Stimulated activated CD4-positive, alpha-beta T cell treated with anti-CD3 and anti-CD28 coated beads, Interleukin-2, amount 100 ng/mL, for 48 hours (primary cell): ENCODE data around the gene PLOD1.
A peak's percentile ranks its signal among the peaks of the same experiment; 100 is the strongest.
"Not testable (repeated sequence)": the region's sequence is repeated elsewhere in the genome, so short reads cannot be mapped to it uniquely, and the experiment has no call there.

Experiments
- DNase-seq, 2 donors: peaks; one replicate each; pipeline ENCODE4 v3.0.0-alpha.2; 2020

Gene PLOD1

DNA sequence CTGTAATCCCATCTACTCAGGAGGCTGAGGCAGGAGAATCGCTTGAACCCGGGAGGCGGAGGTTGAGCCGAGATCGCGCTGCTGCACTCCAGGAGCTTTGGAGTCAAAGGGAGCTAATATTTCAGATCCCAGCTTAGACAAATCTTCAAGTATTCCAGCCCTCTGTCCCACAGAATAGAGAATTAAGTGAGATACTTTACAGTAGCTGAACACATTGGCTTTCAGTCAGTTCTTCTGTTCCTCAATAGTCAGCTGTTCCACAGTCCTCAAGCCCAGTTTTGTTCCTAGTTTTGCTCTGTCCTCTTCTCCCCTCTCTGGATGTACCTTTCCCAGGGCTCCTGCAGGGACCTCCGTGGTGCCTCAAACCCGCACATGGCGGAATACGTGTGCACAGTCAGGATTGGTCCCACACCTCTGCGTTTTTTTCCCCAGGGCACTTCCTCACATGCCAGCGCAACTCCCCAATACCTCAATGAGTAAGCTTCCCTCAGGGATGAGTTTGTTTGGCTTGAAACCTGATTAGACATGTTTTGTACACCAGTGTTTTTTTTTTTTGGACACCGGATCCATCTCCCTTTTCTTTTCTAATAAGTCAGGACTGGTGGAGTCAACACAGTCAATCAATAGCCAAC, 47.0 kb downstream of the PLOD1 start:
- no peak for DNase-seq

DNA sequence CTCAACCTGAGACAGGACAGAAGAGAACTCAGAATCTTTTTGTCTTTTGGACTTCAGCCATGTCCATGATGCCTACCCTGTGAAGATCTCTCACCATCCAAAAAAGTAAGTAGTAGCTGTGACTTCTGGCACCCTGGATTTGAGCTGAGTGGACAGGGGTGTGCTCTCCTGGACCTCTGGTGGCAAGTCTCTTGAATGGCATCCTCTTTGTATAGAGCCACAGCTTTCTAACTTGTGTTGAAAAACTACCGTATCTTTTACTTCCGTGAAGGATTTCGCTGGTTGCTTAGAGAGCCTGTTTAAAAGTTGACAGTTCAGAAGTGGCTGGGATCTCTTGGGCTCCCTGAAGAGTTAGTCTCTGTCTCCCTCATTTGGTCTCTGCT, 47.5 kb downstream of the PLOD1 start:
- no peak for DNase-seq

DNA sequence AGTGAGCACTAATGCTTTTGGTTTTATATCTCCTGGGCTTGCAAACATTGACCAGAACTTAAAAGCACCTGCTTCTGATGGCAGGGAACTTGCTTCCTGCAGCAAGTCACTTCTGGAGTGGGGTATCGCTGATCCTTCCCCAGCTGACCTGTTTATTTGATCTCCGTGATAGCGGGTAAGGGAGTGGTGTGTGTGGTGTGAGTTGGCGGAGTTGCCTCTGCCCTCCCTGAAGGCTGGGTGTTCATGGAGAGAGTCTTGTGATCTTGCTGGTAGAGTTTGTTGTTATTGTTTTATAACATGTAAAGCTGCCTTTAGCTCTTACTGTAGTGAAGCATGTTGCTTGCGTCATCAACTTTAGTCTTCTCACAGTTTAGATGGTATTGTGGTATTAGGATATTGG, 49.6 kb downstream of the PLOD1 start:
- no peak for DNase-seq

DNA sequence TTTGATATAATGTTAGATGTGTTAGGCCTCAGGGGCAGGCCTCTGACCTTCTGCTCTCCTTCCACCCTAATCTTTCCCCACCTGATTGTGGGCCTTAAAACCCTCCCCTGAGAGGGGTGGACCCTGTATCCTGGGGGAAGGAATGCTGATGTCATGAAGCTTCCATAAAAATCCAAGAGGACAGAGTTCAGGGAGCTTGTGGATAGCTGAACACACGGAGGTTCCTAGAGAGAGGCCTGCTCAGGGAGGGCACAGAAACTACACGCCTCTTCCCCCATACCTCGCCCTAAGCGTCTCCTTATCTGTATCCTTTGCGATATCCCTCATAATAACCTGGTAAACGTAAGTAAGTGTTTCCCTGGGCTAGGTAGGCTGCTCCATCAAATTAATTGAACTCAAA, 50.1 kb downstream of the PLOD1 start:
- no peak for DNase-seq

DNA sequence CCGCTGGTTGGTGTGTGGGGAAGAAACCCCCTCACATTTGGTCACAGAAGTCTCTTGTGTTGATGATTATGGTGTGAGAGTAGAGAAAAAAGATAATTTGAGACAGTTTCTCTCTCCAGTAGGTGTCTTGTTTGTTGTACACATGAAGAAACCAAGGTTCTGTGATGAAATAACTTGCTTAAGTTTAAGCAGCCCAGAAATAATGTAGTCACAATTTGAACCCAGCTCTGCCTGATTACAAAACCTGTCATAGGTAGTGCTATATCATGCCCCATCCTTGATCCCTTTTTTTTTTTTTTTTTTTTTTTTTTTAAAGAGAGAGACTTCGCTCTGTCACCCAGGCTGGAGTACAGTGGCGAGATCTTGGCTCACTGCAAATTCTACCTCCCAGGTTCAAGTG, 50.7 kb downstream of the PLOD1 start:
- DNase-seq: no peak

DNA sequence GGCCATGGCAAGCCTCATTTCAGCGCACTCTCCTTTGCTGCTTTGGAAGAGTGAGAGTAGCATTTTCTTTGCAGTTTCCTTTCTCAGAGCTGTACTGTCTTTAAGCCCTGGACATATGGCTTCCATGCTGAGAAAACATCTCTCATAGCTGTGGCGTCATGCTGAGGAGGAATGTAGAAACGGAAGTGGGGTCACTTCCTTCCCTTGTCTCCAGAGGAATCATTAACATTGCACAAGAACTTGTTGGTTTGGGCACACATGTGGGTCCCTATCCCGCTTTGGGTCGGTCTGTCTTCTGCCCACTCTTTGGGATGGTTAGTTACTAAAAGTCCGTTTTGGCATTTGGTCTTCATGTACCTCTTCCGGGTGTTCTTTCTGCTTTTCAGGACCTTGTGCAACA, 51.3 kb downstream of the PLOD1 start:
- no peak for DNase-seq

DNA sequence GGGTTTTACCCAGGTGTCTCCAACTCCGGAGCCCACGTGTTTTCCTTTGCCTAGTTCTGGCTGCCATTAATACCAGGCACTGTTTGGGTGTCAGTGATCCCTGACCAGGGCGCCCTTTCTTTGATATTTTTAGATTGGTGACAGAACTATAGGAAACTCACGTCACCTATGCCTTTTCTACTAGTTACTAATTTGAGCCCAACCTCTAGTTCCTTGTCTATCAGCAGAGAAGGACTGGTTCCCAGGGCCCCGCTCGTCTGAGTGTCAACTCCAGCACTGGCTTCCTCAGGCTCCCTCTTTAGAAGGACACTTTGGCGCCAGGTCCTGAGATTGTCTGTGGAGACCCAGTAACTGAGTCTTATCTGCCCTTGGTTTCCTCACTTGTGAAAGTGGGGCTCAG, 55.2 kb downstream of the PLOD1 start:
- DNase-seq: no peak

DNA sequence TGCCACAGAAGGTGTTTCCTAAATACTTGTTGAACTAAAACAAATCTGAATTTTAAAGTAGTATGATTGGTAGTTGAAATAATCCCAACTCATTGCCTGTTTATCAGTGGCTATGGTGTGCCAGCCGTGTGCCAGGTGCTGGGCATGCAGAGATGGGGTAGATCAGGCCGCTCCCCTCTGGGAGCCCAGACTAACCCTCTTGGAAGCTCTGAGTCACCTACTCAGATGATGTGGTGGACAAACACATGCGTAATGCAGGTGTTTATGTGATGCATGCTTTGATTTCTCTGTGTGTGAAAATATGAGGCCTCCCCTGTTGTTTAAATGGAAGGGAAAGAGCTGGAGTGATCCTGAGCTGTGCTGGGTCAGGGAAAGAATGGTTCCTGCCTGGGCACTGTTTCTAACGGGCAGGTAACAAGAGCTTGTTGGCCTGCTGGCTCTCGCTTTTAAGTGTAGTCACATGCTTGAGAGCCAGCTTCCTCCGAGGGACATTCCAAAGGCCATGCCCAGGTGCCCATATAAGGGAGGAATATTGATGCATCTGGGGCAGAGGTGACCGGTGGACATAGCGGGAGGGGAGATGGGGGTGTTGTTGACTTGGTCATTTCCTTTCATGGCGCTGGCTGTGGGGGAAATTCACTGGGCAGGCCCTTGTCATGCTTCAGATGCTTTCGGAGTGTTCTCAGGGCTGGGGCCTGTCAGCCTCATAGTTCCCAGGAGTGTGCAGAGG, 56.0 kb downstream of the PLOD1 start:
- no peak for DNase-seq

DNA sequence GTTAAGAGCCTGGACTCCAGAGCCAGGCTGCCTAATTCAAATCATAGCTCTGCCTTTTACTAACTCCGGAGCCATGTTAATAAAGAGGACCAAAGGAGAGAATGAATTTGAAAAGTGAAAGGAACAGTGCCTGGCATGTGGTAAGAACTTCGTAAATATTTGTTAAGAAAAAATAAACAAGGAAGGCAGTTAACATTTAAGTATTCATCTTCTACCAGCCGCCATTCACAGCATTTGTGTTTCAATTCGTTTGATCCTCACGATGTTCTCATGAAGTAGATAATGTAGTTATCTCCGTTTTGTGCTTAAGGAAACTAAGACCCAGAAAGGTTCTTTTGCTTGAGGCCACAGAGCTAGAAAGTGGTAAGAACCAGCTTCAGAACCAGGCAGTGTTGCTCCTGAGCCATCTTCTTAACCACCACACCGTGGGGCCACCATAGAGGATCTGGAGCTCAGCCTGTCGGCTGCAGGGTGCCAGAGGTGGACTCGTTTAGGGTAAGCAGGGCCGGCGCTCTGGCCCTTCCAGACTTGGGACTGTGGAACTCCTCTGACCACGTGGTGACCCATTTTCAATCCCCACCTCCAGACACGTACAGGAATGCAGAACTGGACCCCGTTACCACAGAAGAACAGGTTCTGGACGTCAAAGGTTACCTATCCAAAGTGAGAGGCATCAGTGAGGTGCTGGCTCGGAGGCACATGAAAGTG, 57.6 kb downstream of the PLOD1 start:
- no peak for DNase-seq

DNA sequence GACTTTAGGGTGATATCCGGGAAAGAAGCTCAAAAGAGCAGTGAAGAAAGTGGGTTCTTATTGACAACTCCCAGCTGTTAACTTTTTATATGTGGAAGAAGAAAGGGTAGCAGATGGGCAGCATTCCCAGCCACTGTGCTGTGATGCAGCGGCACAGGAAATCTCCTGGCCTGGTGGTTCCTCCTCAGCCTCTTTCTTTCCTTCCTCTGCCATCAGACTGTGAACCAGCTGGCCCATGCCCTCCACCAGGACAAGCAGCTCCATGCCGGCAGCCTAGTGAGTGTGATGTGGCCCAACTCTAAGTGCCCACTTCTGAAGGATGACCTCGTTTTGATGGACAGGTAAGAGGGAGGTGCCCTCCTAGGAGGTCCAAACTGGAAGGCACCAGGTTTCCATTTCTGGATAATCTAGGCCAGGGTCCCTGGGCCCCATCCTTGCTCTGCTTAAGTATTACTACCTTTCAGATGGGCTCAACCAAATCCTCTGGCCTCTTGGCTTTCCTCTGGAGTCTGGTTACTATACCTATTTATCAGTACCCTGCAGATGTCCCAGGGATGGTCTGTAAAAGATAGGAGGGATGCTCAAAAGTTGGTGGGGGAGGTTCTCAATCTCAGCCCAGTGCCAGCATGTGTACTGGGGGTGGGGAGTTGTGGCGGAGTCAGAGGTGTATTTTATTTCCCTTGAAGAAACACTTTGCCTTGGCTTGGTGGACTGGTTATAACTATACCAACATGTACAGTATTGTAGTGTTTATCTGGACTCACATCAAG, 62.7 kb downstream of the PLOD1 start:
- no peak for DNase-seq

DNA sequence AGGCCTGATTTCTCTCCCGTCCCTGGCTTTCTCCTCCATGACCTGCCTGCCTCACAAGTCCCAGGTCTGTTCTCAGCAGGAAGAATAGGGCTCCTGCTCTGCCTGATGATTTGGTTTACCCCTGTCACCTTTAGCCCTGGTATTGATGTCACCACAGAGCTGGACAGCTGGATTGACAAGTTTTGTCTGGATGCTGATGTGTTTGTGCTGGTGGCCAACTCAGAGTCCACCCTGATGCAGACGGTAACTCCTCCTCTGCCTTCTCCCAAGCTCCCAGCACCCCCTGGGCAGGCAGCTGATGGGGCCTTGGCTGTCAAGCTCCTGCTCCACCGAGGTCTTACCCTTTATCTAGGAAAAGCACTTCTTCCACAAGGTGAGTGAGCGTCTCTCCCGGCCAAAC, 64.1 kb downstream of the PLOD1 start:
- no peak for DNase-seq

DNA sequence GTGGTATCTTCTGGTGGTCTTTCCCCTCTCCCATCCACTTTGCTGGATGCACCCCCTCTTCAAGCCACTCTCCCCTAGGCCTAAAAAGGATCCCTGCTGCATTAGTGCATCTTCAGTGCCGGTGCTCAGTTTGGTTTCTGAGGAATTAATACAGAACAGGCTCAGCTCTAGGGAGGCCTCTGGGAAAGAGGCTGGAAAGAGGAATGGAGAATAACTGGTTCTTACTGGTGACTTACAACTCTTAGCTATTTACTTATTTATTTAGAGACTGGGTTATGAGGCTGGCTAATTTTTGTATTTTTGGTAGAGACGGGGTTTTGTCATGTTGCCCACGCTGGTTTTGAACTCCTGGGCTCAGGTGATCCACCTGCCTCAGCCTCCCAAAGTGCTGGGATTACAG, 64.7 kb downstream of the PLOD1 start:
- no peak for DNase-seq

DNA sequence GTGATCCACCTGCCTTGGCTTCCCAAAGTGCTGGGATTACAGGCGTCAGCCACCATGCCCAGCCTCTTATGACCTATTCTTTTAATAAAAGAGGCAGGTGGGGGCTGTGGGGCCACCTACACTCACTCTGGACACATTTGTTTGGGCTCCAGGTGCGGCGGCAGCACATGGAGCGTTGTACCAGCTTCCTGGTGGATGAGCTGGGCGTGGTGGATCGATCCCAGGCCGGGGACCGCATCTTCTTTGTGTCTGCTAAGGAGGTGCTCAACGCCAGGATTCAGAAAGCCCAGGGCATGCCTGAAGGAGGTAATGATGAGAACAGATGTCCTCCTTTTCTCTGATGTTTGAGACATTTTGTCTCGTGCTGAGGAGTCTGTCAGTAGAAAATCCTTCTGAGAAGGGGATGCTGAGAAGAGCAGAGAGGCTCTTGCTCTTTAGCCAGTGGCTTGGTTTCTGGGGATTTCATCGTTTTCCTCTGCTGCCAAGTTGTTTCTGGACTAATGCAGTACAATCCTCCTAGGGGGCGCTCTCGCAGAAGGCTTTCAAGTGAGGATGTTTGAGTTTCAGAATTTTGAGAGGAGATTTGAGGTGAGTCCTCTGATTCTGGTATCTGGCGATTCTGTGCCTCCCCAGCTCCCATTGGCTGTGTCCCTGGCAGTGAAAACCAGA, 66.9 kb downstream of the PLOD1 start:
- peak; percentile 64 for DNase-seq

DNA sequence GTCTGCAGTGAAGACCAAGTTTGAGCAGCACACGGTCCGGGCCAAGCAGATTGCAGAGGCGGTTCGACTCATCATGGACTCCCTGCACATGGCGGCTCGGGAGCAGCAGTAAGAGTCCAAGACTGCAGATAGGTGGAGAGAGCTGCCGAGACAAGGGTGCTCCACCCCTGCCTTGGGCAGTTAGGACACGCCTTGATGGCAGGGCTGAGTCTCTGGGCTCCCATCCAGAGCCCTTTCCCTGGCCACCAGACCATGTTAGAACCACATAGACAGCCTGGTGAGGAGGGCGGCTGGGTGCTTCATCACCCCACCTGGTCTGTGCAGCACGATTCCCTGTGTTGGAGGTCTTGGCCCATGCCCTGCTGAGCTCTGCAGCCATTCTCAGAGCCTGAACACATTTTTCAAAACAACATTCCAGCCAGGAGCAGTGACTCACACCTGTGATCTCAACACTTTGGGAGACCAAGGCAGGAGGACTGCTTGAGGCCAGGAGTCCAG, 67.5 kb downstream of the PLOD1 start:
- DNase-seq: no peak

DNA sequence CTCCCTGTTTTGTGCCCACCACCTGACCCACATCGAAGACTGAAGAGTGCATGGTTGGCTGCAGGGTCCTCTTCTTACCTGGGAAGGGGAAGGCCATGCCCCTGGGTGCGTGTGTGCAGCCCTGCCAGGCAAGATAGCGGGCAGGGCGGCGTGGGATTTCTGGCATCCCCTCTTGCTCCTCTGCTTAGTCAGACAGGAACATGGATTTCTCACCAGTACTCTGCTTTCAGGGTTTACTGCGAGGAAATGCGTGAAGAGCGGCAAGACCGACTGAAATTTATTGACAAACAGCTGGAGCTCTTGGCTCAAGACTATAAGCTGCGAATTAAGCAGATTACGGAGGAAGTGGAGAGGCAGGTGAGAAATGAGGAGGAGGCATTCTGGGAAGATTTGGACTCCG, 69.2 kb downstream of the PLOD1 start:
- no peak for DNase-seq

DNA sequence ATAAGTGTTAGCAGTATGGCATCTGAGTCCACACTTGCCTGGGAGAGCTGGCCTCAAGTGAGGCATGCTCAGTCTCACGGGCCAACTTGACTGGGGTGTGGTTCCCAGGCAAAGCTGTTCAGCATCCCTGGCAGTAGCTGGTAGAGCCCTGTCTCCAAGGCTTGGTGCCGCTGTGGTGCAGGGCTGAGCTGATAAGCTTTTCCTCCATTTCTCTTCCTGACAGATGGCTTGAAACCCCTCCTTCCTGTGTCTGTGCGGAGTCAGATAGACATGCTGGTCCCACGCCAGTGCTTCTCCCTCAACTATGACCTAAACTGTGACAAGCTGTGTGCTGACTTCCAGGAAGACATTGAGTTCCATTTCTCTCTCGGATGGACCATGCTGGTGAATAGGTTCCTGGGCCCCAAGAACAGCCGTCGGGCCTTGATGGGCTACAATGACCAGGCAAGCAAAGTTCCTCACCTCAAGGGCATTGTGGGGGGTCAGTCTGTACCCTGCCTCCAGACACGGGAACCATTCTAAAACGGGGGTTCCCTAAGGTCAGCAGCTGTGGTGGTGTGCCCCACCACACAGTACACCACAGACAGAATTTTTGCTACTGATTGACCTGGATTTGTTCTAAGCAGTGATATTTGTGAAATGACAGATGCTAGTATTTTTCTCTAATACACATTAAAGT, 71.1 kb downstream of the PLOD1 start:
- no peak for DNase-seq

DNA sequence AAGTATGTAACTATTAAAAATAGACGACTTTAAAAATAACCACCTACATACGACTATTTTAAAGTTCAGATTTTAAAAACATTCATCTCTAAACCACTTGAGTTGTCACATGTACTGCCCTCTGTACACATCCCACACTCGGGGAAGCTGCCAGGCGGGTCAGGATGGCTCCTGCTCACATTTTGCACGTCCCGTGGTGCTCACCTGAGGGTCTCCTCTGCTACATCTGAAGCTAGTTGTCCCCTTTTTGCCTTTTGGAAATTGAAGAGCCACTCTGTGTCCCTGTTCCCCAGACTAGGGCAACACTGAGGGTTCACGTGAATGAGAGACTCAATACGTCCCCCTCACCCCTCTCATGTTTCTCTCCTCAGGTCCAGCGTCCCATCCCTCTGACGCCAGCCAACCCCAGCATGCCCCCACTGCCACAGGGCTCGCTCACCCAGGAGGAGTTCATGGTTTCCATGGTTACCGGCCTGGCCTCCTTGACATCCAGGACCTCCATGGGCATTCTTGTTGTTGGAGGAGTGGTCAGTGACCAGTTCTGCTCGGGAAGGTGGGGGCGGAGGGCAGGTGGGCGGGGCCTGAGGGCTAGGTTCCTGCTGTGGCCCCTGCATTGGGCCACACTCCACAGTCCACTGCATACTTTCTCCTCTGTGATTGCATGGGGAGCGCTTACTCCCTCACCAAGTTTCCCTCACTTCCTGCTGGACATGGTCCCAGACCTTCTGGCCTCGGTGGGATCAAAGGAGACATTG, 71.8 kb downstream of the PLOD1 start:
- no peak for DNase-seq

DNA sequence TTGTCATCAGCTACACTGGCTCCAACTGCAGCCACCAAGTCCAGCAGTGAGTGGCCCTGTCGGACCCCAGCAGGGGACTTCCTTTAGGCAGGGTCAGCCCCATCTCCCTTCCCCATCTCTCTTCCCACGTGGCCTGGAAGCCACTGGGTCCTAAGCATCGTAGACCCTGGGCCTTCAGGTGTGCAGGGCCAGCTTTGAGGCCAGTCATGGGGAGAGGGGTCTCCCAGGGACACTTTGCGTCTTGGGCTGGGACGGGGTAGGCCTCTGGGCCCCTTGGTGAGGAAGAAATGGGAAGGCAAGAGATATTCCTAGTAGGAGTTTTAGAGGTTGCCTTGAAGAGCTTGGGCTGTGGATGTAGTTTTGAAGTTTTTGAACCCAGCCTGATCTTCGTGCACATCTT, 72.7 kb downstream of the PLOD1 start:
- DNase-seq: no peak

DNA sequence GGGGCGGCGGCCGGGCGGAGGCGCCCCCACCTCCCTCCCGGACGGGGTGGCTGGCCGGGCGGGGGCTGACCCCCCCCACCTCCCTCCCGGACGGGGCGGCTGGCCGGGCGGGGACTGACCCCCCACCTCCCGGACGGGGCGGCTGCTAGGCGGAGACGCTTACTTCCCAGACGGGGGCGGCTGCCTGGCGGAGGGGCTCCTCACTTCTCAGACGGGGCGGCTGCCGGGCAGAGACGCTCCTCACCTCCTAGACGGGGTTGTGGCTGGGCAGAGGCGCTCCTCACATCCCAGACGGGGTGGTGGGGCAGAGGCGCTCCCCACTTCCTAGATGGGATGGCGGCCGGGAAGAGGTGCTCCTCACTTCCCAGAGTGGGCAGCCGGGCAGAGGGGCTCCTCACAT, 73.8 kb downstream of the PLOD1 start:
- DNase-seq: not testable (repeated sequence)

DNA sequence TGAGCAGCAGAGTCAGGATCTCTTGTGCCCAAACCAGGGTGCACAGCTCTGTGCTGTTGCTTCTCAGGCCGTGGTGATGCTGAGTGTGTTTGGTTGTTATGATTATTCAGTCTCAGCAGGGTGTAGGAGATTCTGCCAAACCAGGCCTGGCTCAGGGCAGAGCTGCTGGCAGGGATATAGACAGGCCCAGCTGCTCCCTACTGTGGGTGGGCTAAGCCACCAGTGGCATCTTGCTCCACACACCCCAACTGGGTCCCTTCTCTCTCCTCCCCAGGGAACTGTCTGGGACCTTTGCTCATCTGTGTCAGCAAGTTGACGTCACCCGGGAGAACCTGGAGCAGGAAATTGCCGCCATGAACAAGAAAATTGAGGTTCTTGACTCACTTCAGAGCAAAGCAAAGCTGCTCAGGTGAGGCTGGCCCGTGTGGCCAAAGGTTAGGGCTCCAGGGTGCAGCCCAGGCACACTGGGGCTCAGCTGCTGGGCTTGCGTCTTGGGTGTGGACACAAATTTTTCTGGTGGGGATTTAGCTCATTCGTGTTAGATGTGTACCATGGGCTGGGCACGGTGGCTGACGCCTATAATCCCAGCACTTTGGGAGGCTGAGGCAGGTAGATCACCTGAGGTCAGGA, 74.9 kb downstream of the PLOD1 start:
- no peak for DNase-seq
